Limb (tissue), 2 donors: Measurements from ENCODE around the gene MICALL2.

Experiments used
- DNase-seq, 2 donors: peaks; one replicate each; pipeline ENCODE4 v3.0.0-alpha.2; 2016; ENCODE audit errors: extremely low spot score in 2 of 2

The MICALL2 gene

DNA sequence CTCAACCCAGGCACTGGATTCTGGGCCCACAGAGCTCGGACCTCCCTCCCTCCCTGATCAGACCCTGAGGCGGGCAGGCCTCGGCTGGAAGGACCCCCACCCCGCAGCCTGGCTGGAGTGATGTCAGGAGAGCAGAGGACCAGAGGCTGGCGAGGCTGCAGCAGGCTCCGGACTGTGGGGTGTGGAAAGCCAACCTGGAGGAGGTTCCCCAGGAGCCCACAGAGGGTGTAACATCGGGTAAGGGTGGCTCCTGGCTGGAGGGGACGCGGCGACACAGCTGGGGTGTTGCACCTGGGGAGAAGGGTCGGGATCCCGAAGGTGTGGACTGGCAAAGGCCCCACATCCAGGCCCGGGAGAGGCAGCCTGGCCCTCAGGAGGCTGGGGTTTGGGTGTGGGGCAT is 8.9 kb upstream of the MICALL2 start:
- no peak for DNase-seq

DNA sequence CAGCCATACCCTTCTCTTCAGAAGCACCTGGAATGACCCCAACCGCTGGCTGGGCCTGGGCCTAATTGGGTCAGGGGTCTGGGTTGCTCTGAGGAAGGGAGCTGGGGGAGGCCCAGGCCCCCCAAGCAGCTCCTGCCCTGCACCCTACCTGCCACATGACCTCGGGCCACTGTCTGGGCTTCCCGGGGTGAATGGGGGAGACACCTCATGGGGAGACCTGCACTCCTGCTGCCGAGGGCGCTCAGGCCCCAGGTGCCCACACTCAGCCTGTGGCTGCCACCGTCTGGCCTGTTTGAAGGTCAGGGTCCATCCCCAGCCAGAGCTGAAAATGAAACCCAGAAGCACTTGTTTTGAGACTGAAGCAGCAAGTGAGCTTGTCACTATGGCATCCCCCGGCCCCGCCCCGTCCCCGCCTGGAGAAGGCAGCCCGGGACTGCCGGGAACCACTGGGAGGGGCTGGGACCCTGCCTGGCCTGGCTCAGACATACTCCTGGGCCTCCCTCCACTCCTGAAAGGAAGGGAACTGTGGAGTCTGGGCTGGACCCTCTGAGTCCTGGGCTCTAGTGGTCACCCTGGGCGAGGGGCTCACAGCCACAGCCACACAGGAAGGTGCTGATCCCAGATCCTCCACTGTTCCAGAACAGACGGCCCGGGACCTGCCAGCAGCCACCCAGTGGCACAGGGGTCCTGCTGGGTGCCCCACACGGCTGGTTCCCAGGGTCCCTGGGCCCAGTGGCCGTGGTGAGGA is 7.4 kb upstream of the MICALL2 start:
- peak; percentile 44 to 72 for DNase-seq

DNA sequence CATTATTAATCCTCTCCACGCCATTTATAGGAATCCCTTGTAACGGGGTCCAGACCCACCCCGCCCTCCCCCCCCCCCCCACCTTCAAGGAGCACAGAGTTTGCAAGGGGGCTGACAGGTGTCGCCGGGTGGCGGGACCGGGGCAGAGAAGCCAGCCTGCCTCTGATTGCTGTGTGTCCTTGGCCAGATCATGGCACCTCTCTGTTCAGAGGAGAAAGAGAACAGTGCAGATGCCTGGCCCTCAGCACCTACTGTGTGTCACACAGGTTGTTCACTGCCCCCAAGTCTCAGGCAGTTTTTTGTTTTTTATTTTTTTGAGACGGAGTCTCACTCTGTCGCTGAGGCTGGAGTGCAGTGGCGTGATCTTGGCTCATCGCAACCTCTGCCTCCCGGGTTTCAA is 5.4 kb upstream of the MICALL2 start:
- no peak for DNase-seq

DNA sequence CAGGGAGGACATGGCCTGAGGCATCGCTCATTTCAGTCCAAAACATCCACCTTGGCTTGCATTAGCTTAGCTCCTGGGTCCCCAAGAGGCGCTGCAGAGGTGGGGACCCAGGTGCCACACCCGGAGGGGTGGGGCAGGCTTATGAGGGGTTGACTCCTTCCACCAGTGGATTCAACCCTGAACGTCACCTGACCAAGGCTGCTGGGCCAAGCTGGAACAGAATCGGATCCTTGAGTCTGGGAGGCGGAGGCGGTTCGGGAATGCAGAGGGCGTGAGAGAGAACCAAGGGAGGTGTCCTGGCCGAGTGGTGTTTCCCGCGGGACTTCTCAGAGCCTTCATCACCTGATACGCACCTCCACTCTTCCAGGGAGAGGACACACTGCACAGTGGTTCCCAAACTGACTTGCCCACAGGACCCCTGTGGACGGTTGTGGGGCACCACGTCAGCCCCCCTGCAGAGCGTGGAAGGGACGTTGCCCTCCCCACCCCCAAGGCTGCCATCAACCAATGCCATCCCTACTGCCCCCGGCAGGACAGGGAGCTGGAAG is 4.5 kb upstream of the MICALL2 start:
- no peak for DNase-seq

DNA sequence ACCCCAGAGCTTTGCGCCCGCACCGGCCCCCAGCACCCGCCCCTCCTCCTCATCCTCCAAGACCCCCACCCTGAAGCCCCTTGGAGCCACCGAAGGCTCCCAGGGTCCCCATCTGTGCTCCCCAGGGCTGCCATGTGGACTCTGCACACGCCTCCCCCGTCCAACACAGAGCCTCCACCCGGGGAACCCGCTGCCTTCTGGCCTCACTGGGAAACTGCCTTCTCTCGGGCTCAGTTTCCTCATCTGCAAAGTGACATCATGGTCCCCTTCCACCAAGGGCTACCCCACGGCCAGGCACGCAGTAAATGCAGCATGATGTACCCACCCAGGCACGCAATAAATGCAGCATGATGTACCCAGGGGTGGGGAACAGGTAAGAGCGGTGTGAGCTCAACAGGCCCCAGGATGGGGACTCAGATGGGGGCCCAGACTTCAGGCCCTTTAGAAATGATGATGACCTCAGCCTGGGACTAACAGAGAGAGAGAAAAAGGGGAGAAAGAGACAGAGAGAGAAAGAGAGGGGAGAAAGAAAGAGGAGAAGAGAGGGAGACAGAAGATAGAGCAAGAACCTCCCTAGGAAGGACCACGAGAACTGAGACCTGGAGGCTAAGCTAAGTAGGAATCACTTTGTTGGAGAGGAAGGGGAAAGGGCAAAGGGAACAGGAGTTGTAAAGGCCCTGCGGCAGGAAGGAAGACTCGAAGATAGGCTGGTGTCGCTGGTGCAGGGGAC is 2.5 kb upstream of the MICALL2 start:
- DNase-seq: no peak

DNA sequence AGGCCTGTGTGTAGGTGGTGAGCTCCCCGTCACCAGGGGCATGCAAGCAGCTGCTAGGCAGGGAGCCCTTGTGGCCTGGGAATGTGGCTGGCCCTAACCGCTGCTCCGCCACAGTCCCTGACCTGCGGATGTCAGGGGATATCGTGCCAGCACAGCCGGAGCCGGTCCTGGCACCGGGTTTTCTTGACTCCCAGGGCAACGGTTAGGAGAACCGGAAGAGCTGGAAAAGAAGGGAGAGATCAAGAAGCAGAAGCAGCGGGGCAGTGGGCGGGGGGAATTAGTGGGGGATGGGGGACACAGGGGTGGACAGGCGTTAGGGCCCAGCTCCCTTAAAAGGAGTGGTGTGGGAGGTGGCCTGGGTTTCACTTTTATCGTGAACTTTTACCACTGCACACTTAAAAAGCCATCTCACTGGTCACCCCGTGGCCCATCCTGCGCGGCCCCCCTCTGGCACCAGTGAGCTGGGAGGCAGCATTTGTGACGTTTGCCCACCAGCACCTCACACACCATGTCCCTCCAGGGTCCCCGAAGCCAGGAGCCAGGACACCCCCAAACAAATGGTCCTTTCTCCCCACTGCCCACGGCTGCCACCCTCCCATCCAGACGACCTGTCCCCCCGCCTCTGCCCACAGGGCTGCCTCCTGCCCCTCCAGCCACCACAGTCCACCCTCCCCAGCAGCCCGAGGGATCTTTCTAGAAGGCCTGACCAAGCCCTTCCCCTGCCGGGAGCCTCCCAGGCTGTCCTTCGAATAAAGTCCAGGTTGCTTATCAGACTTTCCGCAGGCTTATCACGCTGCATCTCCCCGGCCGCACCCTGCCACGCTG is 1.8 kb upstream of the MICALL2 start:
- no peak for DNase-seq

DNA sequence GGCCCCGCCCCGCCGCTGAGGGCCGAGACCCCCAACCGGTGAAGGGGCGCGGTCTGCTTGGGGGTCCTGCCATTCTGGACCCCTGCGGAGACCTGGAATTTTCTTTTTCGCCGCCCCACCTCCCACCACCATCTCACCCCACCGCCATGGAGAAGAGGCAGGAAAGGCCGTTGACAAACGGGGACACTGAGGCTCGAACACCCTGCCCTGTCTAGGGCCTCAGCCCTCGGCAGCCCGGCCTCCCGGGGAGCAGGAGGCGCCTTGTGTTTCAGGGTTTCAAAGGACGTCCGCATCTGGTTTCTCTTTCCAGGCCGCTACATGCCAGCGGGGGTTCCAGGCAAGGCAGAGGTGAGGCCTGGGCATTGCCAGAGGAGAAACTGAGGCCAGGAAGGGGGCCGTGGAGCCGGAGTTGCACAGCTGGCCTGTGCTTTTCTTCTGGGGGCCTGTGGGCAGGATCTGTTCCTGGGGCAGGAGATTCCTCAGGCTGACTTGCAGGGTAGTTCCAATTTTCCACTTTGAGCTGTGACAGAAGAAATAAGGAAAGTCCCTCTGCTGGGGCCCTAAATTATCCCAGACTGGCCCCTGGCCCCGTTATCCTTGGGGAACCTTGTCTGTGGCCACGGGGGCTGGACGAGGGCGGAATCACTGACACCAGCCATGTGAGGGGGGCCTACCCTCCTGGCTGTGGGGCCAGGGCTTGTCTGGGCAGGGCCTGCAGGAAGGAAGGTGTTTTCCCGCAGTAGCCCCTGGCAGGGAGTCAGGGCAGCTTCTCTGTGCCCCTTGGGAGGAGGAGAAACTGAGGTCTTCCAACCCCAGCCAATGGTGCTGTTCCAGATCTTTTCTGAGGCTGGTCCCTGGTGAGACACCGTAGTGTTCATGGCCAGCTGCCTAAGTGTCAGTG is 900 bp upstream of the MICALL2 start:
- no peak for DNase-seq

DNA sequence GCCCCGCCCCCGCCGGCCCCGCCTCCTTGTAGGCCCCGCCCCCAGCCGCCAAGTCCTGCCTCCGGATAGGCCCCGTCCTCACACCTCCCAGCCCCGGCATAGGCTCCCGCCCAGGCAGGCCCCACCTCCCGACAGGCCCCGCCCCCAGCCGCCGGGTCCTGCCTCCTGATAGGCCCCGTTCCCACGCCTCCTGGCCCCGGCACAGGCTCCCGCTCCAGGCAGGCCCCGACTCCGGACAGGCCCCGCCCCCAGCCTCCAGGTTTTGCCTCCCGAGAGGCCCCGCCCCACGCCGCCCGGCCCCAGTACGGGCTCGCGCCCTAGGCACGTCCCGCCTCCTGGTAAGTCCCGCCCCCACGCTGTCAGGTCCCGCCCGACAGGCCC is 232 bp upstream of the MICALL2 start:
- DNase-seq: peak; percentile 96 to 100

DNA sequence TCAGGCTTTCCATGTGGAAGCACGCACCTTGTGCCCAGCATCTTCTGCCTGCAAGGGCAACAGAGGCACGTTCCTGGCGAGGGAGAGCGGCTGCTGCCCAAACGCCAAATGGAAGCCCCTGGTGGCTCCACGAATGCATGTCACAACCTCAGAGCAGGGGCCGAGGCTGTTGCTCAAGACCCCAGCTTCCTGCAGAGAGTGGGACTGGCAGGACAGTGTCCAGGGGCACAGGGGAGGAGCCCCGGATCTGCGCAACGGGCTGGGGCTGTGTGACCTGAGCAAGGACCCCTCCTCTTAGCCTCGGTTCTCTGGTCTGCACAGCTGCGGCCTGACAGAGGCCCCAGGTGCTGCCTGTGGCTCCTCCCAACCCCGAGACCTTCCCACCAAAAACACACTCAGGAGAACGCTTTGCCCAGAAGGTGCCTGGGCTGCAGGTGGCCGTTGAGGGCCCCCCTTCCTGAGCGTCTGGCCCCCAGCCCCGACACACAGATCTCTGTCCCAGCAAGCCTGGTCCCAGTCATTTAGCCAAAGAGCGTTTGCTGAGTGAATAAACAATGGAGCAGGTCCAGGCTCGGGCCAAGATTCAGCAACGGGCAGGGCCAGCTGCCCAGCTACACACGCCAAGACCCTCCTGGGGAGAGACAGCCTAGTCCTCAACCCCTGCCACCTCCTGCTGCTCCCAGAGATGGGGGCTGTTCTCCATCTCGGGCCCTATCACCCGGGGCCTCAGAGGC is 1.2 kb downstream of the MICALL2 start:
- no peak for DNase-seq

DNA sequence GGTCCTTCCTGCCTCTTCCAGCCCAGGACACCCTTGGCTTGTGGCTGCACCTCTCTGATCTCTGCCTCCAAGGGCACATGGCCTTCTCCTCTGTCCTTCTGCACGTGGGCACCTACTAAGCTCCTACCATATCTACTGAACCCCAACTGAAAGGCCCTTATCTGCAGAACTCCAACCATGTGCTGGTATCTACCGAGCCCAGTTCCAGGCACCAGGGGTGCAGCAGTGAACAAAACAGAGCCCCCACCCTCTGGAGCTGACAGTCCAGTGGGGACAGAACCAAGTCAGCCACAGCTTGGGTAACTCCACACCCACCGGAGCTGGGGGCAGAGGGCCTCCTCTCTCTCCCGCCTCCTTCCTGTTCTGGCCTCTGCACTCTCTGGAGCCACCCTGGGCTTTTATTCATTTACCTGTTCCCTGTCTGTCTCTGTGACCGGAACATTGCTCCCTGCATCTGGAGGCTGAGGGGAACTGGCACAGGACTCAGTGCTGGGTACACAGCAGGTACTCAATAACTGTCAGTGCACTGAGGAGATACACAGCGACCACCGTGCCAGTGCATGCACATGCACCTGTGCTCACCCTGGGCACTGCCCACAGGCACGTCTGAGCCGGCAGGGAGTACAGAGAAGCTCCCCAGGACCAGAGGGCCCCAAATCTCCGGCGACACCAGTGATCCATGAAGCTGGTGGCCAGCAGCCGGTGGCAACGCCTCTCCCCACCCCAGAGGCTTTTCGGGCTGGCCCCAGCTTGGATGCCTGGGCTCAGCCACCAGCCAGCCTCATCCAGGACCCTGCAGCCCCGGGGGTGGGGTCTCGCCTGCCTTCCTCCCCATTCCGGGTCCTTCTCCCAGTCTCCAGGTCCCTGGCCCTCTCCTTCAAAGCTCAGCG is 2.0 kb downstream of the MICALL2 start:
- DNase-seq: no peak

DNA sequence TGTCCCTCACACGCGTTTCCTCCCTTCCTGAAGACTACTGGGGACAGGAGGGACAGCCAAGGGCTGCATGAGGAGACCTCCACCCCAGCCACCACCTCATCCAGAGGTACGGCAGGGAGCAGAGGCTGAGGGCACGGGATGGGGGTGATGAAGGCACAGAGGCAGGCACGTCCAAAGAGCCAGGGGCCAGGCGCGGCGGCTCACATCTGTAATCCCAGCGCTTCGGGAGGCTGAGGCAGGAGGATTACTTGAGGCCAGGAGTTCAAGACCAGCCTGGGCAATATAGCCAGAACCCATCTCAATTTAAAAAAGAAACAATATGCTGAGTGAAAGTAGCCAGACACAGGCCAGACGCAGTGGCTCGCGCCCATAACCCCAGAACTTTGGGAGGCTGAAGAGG is 3.3 kb downstream of the MICALL2 start:
- DNase-seq: no peak

DNA sequence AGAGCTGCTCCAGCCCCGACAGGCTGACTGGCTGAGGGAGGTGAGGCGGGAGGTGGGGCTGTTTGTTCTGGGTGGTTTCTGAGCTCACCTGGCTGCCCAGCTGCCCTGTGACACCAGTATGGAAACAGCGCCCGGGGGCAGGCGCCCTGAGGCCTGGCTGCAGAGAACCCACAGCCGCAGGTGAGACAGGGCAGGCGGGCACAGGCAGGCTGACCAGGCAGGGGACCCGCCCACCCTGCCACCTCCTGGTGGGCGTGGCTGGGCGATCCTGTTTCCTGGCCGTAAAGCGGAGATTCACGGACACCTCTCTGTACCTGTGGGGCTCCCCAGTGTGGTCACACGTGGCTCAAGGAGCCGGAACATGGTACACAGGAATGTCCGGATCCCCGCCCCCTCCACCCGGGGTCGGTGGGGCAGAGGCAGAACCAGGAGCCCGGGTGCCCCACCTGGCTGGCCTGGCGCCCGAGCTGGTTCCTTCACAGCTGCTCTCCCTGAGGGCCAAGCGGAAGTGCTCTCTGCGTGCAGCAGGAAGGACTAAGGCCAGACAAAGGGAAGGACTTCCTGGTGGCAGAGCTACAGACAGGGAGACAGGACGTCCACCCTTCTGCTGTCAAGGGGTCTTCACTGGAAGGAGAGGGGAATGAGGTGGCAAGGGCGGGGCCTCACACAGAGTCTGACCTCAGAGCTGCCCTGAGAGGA is 3.9 kb downstream of the MICALL2 start:
- no peak for DNase-seq

DNA sequence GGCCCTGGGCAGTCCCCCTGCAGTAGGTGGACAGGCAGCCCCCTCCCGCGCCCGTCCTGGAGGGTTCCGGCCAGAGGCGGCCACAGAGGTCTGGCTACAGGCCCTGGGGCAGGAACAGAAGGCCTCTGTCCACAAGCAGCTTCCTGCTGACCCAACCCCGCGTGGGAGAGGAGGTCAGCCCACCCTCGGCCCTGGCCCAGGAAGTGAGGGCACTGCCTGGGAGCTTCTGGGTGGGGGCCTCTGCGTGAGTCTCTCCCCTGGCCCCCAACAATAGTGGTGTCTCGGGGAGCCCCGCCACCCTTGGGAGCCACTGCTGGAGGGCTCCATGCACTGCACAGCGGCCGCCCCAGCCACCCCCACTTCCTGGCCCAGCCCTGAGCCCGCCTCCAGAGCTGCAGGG is 4.7 kb downstream of the MICALL2 start:
- DNase-seq: no peak

DNA sequence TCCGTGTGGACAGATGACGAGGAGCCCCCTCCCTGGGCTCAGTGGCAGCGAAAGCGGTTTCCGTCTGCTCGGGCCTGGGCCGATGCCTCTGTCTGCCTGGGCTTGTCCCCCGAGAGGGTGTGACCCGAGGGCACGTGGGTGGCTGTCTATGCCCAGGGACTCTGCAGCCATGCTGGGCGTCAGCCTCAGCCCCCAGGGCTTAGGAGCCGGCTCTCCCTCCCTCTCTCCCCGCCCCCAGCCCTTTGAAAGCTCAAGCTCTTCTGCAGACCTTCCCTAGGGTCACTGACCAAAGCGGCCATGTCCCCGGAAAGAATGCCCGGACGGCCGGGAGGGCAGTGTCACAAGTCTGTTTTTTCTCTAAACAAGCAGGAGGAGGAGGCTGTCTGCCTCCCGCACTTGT is 7.1 kb downstream of the MICALL2 start:
- no peak for DNase-seq

DNA sequence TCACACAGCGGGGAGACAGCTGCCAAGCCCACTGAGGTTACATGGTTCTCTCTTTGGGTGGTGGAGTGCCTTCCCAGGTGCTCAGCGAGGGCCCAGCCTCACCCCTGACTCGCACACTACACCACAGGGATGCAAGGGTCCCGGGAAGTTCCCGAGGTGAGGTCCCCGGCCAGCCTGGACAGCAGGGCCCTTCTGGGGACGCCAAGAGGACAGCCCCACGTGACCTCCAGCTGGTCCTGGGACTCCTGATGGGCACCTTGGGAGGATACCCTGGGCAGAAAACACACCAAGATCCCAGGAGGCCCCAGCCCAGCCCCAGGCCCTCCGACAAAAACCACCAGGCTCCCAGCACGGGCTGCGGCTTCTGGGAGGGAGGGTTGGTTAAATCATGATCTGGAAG is 8.3 kb downstream of the MICALL2 start:
- no peak for DNase-seq

DNA sequence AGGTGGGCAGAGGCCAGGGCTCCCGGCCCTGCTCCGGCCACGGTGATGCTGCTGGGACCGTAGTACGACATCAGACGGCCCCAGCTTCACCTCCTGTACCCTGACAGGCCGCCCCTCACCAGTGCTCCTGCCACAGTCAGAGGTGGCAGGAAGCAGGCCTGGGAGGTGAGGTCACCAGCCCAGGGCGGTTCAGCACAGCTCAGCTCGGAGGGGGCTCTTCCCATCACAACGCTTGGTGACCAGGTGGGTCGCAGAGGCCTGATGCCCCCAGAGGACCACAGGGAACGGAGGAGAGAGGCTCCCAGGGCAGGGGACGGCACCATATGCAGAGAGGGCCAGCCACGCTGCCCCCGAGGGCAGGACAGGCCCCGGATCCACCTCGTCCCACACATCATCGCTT is 8.8 kb downstream of the MICALL2 start:
- no peak for DNase-seq

DNA sequence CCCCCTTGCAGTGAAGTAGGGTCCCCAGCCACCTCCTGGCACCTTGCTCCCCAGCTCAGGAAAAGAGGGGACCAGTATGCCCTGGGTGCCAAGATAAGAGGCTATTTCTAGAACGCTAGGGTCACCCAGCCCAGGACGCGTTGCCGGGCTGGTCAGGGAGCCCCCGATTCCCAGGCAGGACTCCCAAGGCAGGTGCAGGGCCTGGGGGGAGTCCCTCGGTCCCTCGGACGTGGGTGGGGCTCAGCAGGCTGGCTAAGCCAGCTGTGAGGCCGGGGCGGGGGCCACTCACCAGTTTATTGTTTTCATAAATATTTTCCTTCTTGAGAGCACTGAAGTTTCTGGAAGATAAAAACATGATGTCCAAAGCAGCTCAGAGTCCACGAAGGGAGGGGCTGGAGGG is 9.3 kb downstream of the MICALL2 start:
- DNase-seq: no peak

DNA sequence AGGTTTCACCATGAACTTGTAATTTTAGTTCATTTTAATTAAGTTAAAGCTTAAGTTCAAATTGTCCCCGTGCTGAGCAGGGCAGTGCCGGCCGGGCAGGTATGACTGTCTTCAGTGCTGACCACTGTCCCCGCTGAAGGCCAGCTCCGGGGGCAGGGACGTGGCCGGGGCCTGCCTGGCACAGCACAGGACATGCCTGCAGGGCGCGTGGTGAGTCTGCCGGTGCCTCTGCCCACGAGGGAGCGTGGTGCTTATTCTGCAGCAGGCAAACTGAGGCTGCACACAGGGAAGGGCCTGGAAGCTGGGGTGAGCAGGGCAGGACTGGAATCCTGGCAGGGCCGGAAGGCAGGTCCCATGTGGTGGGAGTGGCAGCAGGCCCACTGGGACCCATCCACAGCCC is 9.8 kb downstream of the MICALL2 start:
- DNase-seq: no peak

DNA sequence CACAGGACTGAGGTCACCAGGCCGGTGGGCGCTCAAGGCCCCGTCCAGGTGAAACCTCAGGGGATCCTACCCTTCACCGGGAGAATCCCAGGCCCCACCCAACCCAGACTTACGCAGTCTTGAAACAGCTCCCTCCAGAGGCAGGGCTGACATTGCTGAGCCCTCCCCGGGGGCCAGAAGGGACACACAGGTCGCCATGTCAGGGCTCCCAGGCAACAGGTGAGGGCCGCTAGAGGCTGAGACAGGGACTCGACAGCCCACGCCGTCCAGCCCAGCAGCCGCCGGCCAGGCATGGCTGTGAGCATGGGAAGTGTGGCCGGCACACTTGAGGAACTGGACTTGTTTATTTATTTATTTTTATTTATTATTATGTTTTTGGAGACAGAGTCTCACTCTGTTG is 10.3 kb downstream of the MICALL2 start:
- no peak for DNase-seq
